WERI-Rb-1 (cell line): ENCODE measurements around the gene AUH.

Experiments
- DNase-seq: peaks from one replicate; pipeline ENCODE4 v3.0.0-alpha.2; 2020
- H3K27ac ChIP-seq: fragments of 250-450 bp; sonication (Bioruptor Pico); 2 replicates; pipeline ENCODE4 v1.5.1; 2020; ENCODE audit warnings: mild to moderate bottlenecking, moderate library complexity
- H3K27me3 ChIP-seq: fragments of 250-450 bp; sonication (Bioruptor Pico); 2 replicates; pipeline ENCODE4 v1.5.1; 2021; ENCODE audit warnings: mild to moderate bottlenecking, low read depth, moderate library complexity; ENCODE audit not compliant: insufficient read depth, severe bottlenecking
- H3K36me3 ChIP-seq: fragments of 250-450 bp; sonication (Bioruptor Pico); 2 replicates; pipeline ENCODE4 v1.5.1; 2020; ENCODE audit warnings: mild to moderate bottlenecking, moderate library complexity
- H3K4me3 ChIP-seq: 2 replicates; pipeline ENCODE4 v1.5.1; 2011; ENCODE audit warnings: low read depth, mild to moderate bottlenecking, control low read depth, low read length
- H3K9me3 ChIP-seq: fragments of 250-450 bp; sonication (Bioruptor Pico); 2 replicates; pipeline ENCODE4 v1.5.1; 2021; ENCODE audit warnings: mild to moderate bottlenecking, moderate library complexity; ENCODE audit not compliant: severe bottlenecking
- TF ChIP-seq, protein P1 (sequence below): IDR thresholded peaks from 2 replicates; pipeline ENCODE4 v1.5.1; 2011; ENCODE audit warnings: low read depth, mild to moderate bottlenecking, control low read depth, inconsistent platforms, low read length

Gene AUH

GRCh38 chr9:91164724-91165520 is 196.8 kb downstream of the AUH start:
- TF ChIP-seq, protein P1, sequence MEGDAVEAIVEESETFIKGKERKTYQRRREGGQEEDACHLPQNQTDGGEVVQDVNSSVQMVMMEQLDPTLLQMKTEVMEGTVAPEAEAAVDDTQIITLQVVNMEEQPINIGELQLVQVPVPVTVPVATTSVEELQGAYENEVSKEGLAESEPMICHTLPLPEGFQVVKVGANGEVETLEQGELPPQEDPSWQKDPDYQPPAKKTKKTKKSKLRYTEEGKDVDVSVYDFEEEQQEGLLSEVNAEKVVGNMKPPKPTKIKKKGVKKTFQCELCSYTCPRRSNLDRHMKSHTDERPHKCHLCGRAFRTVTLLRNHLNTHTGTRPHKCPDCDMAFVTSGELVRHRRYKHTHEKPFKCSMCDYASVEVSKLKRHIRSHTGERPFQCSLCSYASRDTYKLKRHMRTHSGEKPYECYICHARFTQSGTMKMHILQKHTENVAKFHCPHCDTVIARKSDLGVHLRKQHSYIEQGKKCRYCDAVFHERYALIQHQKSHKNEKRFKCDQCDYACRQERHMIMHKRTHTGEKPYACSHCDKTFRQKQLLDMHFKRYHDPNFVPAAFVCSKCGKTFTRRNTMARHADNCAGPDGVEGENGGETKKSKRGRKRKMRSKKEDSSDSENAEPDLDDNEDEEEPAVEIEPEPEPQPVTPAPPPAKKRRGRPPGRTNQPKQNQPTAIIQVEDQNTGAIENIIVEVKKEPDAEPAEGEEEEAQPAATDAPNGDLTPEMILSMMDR = no peak
- H3K27me3 ChIP-seq = no peaks in the 10 kb centered on the region
- no peaks in the 10 kb centered on the region for H3K36me3 ChIP-seq
- no peak overlapping the region for H3K27ac ChIP-seq
- H3K4me3 ChIP-seq = no peak overlapping the region
- H3K9me3 ChIP-seq = no peaks in the 10 kb centered on the region
- DNase-seq = no peak
